Motor neuron (in vitro differentiated cells): Measurements from ENCODE around the gene KCNB1. TPM values are rescaled to one million over a fixed set of nuclear protein-coding genes. Genes with fewer than 3 reads are reported as not detected.
A peak's percentile ranks its signal among the peaks of the same experiment; 100 is the strongest.

Experiments
- ATAC-seq, 8 experiments: fragments of 200-7000 bp; cut with Tn5 transposase; replicated peaks in 6 of 8; 2 replicates each; pipeline ENCODE4 v1.8.0; 2021; ENCODE audit warnings: mild to moderate bottlenecking in 8 of 8, moderate library complexity in 8 of 8
- H3K27ac ChIP-seq, 2 donors: fragments of 250-450 bp; sonication (Bioruptor Pico); 2 replicates each; pipeline ENCODE4 v1.9.0; 2021; ENCODE audit warnings: antibody characterized with exemption in 2 of 2, mild to moderate bottlenecking in 2 of 2, moderate library complexity in 1 of 2
- H3K4me1 ChIP-seq, 2 donors: fragments of 250-450 bp; sonication (Bioruptor Pico); replicated peaks in 1 of 2; 2 replicates each; pipeline ENCODE4 v1.6.1; 2021; ENCODE audit warnings: antibody characterized with exemption in 2 of 2, mild to moderate bottlenecking in 2 of 2, moderate library complexity in 1 of 2
- H3K4me3 ChIP-seq, 5 donors: fragments of 250-450 bp; sonication (Bioruptor Pico); 2 replicates each; pipeline ENCODE4 v1.9.0; 2021; ENCODE audit warnings: antibody characterized with exemption in 5 of 5, mild to moderate bottlenecking in 5 of 5, moderate library complexity in 4 of 5
- WGBS, 10 experiments: fragments of 450-650 bp; shearing (Covaris generic); methylation state at CpG; one replicate each; pipeline ENCODE4 v1.0.0; 2022; 5-methylcytosine and 5-hydroxymethylcytosine counted together
- in situ Hi-C, 9 experiments: fragments of 400-800 bp; cut with MboI; loops; one replicate each; pipeline ENCODE4 v1.15.0; 2021; ENCODE audit warnings: low sequenced_read_pairs in 9 of 9, low pct_unique_long_range_greater_than_20kb in 2 of 9; ENCODE audit not compliant: unreplicated experiment in 9 of 9
- total RNA-seq, 8 experiments: library from RNA; unstranded; fragments of 300-600 nt; gene quantifications; 2 replicates each; pipeline versions ENCODE4 v1.2.3 to v1.2.4, GENCODE V29; 2022

Gene KCNB1
- total RNA-seq: 10 to 100 TPM in 1 of 8 experiments, 1 to 10 TPM in 6, under 1 TPM in 1; 0.58 to 11.5 (median 3.1) TPM

DNA sequence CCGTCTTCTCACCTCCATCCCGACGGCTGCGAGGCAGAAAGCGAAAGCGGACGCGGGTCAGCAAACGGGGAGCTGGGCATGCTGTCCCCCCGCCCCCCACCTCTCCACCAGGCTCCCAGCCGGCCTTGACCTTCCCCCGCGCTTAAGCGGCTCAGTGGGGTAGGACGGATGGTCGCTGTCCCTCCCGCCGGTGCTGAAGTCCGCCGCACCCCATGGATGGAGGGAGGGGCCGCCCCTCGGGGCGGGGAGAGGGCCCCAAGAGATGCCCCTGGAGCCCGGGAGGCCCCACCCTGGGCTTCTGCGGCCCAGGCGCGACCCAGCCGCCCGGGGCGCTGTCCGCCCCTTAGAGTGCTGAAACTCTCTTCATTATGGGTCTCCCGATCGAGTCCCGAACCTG, at the start of gene KCNB1:
Gene KCNB1, minus strand, starts transcription at position 48 of the 397 bp plus-strand sequence. CDS start 188 bp downstream, outside the sequence.
- WGBS, 10 experiments: 0 to 11% (median 6%) methylated on average over 3 to 10 of the region's 34 CpGs; no CpG with 5 or more reads in 4 of the 10 experiments
- H3K27ac ChIP-seq: no peak within 1 kb of the TSS
- peaks cover 0 to 9% of the 10 kb centered on the region in 2 donors for H3K4me1 ChIP-seq
- ATAC-seq: peak; percentile 35 to 70 (median 48)
- in situ Hi-C loops: loop anchor here in 2 of 9 experiments (10.0 to 25.0 kb wide), 2 partner anchors 145 to 148 kb away; no protein-coding TSS in a partner anchor
- H3K4me3 ChIP-seq: peak within 1 kb of the TSS; percentile 41 to 60 (median 48)

DNA sequence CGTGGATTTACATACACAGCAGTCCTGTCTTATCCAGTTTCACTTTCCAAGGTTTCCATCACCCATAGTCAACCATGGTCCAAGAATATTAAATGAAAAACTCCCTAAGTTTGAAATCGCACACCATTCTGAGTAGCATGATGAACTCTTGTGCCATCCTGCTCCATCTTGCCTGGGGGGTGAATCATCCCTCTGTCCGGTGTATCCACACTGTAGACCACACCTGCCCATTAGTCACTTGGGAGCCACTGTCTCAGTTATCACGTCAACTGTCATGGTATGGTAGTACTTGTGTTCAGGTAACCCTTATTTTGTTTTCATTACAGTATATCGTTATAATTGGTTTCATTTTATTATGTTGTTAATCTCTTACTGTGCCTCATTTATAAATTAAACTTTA, 47.0 kb upstream of the KCNB1 start:
- in situ Hi-C loops: no loop called here
- H3K27ac ChIP-seq: no peak overlapping the region
- H3K4me3 ChIP-seq: no peak overlapping the region
- no peak for ATAC-seq
- H3K4me1 ChIP-seq: no peaks in the 10 kb centered on the region
- 20 to 100% (median 78%) methylated on average over 1 to 5 of the region's 5 CpGs for WGBS, 10 experiments

DNA sequence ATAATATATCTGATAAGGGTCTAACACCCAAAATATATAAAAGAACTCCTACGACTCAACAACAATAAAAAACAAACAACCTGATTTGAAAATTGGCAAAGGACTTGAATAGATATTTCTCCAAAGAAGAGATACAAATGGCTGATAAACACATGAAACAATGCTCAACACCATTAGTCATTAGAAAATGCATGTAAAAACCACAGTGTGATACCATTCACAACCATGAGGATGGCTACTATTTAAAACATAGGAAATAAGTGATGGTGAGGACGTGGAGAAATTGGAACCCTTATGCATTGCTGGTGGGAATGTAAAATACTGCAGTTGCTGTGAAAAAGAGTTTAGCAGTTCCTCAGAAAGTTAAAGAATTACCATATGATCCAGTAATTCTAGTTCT, 44.1 kb upstream of the KCNB1 start:
- Histone ChIP-seq H3K4me1 (no peaks in the 10 kb centered on the region), H3K27ac (no peak overlapping the region), H3K4me3 (no peak overlapping the region)
- WGBS, 10 experiments: 39 to 100% (median 73%) methylated on average over 1 to 2 of the region's 2 CpGs
- in situ Hi-C loops: no loop called here
- ATAC-seq: no peak

DNA sequence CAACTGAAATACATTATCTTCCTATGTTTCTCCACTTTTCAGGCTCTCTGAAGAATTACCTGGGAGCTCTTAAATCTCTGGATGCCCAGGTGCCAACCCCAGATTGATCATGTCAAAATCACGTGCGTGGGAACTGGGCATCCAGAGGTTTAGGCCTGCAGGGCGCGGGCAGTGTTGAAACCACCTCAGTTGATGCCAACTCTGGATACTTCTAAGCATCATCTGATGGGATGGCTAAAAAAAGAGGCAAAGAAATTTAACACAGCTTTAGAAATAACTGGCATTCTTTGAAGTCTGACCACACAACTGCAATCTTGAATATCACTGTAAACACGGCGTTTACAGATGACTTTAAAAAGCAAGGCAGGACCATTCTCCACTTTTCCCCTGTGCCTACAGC, 43.6 kb upstream of the KCNB1 start:
- 67 to 100% (median 90%) methylated on average over 2 to 6 of the region's 6 CpGs; no CpG with 5 or more reads in 2 of the 10 experiments for WGBS, 10 experiments
- Histone ChIP-seq H3K27ac (no peak overlapping the region), H3K4me1 (no peaks in the 10 kb centered on the region), H3K4me3 (no peak overlapping the region)
- in situ Hi-C loops: no loop called here
- ATAC-seq: no peak

DNA sequence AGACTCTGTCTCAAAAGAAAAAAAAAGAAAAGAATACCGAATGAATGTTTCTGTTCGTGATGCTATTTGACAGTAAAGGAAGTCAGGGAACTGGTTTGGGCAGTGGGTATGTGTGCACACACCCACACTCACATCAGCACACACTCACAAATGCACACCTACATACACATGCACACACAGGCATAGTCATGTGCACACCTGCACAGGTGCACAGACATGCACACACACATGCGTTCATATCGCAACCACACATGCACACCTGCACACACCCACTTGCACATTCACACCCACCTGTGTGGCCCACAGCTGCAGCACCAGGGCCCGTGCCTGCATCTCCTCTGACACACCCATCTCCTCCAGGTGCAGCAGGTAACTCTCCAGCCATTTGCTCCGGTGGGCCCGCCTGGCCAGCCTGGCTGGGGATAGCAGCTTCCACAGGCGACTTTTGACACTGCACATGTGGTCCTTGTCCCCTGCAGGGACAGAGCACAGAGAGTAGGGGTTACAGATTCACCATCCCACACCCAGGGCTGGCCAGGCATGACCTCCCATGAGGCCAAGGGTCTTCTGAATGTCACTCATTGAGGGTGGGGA, 41.4 kb upstream of the KCNB1 start:
- H3K27ac ChIP-seq: no peak overlapping the region
- 71 to 100% (median 76%) methylated on average over 1 to 5 of the region's 8 CpGs; no CpG with 5 or more reads in 6 of the 10 experiments for WGBS, 10 experiments
- ATAC-seq: no peak
- in situ Hi-C loops: loop anchor here in 5 of 9 experiments (25.0 kb wide), 1 partner anchor 187 kb away; no protein-coding TSS in a partner anchor
- H3K4me3 ChIP-seq: no peak overlapping the region
- no peaks in the 10 kb centered on the region for H3K4me1 ChIP-seq

DNA sequence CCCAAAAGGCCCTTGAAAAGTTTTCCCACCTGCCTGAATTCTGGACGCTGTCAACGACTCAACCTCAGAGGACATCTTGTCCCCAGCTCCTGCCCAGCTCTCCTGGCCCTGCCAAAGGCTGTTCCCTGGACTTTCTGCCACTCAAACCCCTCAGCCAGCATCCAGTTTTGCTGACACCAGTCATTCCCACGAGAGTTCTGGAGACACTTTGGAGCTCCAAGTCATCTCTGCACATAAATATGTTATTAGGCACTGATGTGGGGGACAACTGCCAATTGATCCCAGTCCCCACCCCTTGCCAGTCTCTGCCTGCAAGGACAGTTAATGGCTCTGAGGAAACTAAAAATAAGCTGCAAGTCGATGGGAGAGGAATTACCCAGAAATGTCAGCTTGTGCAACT, 38.9 kb upstream of the KCNB1 start:
- ATAC-seq: no peak
- Histone ChIP-seq H3K4me1 (peaks cover 5 to 6% of the 10 kb centered on the region in 2 donors), H3K27ac (no peak overlapping the region), H3K4me3 (no peak overlapping the region)
- in situ Hi-C loops: loop anchor here in 5 of 9 experiments (25.0 kb wide), 1 partner anchor 184 kb away; no protein-coding TSS in a partner anchor
- 0 to 90% (median 60%) methylated on average over 1 to 4 of the region's 4 CpGs; no CpG with 5 or more reads in 3 of the 10 experiments for WGBS, 10 experiments

DNA sequence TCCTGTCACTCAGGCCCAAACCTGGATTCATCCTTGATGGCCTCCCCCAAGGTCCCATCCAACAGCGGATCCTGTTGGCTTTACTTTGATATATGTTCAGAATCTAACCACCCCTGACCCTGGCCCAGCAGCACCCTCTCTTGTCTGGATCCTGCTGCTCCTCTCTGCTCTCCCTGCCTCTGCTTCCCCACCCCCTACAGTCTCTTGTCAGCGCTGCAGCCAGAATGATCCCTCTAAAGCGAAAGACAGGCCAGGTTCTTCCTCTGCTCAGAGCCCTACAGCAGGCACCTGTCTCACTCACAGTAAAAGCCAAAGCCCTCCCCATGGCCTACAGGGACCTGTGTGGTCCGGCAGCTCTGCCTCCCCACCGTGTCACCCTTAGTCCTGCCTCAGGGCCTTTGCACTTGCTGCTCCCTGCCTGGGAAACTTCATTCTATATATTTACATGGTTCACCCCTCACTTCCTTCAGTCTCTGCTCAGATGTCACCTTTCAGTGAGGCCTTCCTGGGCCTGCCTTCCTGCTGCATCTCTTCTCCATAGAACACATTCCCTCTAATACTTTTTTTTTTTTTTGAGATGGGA, 37.4 kb upstream of the KCNB1 start:
- H3K4me3 ChIP-seq: no peak overlapping the region
- H3K4me1 ChIP-seq: peaks cover 5 to 6% of the 10 kb centered on the region in 2 donors
- WGBS, 10 experiments: 60 to 100% (median 90%) methylated on average over 1 to 4 of the region's 5 CpGs; no CpG with 5 or more reads in 3 of the 10 experiments
- ATAC-seq: no peak
- no peak overlapping the region for H3K27ac ChIP-seq
- in situ Hi-C loops: loop anchor here in 6 of 9 experiments (10.0 to 25.0 kb wide), 2 partner anchors 183 to 185 kb away; no protein-coding TSS in a partner anchor

DNA sequence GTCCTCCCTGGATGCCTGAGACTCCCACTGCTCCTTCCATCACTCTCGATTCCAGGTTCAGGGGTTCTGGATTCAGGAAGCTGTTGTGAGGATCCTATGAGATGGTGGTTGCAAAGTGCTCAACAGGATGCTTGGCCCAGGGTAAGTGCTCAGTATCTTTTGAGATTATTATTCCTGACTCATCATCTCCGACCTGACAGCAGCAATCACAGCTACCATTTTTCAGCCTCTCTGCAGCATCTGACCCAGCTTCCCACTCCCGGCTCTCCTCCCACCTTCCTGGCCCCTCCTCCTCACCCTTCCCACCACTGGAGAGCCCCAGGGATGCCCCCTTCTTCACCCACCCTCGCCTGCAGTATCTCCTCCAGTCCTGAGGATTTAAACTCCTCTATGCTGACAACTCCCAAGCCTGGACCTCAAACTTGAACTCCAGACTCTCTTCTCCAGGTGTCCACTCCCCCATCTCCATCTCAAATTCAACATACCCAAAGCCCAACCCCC, 36.8 kb upstream of the KCNB1 start:
- Histone ChIP-seq H3K4me1 (peaks cover 5 to 6% of the 10 kb centered on the region in 2 donors), H3K27ac (no peak overlapping the region), H3K4me3 (no peak overlapping the region)
- in situ Hi-C loops: loop anchor here in 6 of 9 experiments (10.0 to 25.0 kb wide), 2 partner anchors 182 to 184 kb away; no protein-coding TSS in a partner anchor
- ATAC-seq: no peak
- 41 to 100% (median 63%) methylated on average over 1 to 3 of the region's 4 CpGs; no CpG with 5 or more reads in 7 of the 10 experiments for WGBS, 10 experiments

DNA sequence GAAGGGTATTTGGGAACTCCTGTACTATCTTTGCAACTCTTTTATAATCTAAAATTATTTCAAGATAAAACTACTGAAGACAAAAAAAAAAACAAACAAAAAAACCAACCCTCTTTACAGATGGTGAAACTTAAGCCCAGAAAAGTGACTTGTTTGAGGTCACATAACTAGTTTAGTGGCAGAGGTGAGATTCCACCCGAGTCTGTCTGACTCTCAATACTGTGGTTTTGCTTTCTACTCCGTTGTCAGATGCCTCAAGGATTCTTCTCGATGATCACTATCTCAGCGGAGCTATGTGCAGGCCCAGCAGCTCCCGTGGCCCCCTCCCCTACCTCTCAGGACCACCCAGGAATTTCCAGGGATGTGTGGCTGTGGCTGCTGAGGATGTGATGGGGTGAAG, 36.1 kb upstream of the KCNB1 start:
- 62 to 95% (median 80%) methylated on average over 2 to 4 of the region's 5 CpGs; no CpG with 5 or more reads in 6 of the 10 experiments for WGBS, 10 experiments
- ATAC-seq: no peak
- Histone ChIP-seq H3K4me3 (no peak overlapping the region), H3K4me1 (peaks cover 5 to 6% of the 10 kb centered on the region in 2 donors), H3K27ac (no peak overlapping the region)
- in situ Hi-C loops: loop anchor here in 6 of 9 experiments (10.0 to 25.0 kb wide), 2 partner anchors 181 to 184 kb away; no protein-coding TSS in a partner anchor

DNA sequence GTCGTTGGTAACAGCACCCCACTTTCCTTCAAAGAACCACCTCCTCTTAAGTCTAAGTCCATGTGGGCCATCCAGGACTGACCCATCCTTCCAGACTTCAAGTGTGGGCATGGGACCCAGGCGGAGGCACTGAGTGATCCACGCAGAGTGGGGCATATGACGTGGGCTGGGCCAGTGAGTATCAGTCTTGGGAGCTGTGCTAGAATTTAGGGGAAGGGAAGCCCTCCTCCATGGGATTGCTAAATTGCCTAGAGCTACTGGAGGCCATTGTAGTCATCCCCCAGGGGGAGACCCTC, 35.3 kb upstream of the KCNB1 start:
- Histone ChIP-seq H3K4me1 (peaks cover 5 to 6% of the 10 kb centered on the region in 2 donors), H3K27ac (no peak overlapping the region), H3K4me3 (no peak overlapping the region)
- WGBS, 10 experiments: 82 to 100% (median 90%) methylated on average over 1 to 3 of the region's 4 CpGs; no CpG with 5 or more reads in 5 of the 10 experiments
- ATAC-seq: no peak
- in situ Hi-C loops: loop anchor here in 6 of 9 experiments (10.0 to 25.0 kb wide), 2 partner anchors 180 to 183 kb away; no protein-coding TSS in a partner anchor

DNA sequence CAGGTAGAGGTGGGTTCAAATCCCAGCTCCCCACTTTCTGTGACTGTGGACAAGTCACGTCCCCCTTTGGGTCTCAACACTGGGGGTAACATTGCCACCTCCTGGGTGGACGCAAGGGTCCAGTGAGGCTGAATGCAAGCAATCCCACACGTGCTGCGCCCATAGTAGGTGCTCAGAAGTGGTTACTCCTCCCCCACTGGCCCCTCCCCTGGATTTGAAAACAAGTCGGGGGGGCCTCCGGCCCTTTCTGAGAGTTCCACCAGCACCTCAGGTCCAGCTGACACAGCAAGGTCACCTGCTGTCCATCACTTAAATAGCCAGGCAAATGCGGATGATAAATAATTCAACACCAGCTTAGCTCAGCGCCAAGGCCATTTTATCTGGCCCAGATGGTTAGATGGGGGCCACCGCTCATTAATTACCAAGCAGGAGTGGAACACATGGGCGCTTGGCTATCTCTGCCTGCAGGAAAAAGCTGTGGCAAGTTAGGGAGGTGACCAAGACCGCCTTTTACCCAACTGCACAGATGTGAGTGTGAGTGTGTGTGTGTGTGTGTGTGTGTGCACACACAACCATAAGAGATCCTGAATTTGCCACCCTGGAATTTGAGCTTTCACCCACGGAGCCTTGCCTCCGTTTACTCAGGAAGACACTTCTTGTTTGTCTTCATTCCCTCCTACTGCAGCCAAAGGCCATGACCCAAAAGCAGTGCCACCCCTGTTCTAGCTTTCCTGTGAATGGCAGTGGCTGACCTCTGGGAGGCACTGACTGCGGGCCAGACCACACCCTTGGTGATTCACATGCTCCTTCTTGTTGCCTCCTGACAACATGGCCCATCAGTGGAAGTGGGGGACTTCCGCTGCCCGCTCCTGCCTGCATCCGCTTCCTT, 34.7 kb upstream of the KCNB1 start:
- Histone ChIP-seq H3K4me3 (no peak overlapping the region), H3K27ac (no peak overlapping the region), H3K4me1 (peaks cover 5 to 6% of the 10 kb centered on the region in 2 donors)
- peak in 7 of 8 experiments; percentile 20 to 66 (median 48) for ATAC-seq
- in situ Hi-C loops: loop anchor here in 6 of 9 experiments (10.0 to 25.0 kb wide), 2 partner anchors 180 to 182 kb away; no protein-coding TSS in a partner anchor
- 40 to 100% (median 76%) methylated on average over 1 to 10 of the region's 17 CpGs; no CpG with 5 or more reads in 2 of the 10 experiments for WGBS, 10 experiments

DNA sequence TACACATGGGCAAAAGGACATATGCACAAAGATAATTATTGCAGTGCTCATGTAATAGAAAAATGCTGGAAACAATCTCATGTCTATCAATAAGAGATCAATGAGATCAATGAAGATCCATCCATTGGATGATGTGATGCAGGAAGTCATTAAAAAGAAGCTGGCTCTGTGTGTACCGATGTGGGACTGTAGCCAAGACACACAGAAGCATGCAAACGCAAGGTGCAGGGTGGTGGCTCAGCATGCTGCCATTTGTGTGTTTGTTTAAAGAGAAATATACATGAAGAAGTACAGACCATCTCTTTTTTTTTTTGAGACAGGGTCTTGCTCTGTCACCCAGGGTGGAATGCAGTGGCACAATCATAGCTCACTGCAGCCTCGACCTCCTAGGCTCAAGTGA, 33.1 kb upstream of the KCNB1 start:
- 0 to 100% (median 66%) methylated on average over 1 to 3 of the region's 3 CpGs; no CpG with 5 or more reads in 2 of the 10 experiments for WGBS, 10 experiments
- Histone ChIP-seq H3K4me1 (peaks cover 5 to 6% of the 10 kb centered on the region in 2 donors), H3K27ac (no peak overlapping the region), H3K4me3 (no peak overlapping the region)
- in situ Hi-C loops: loop anchor here in 6 of 9 experiments (10.0 to 25.0 kb wide), 2 partner anchors 178 to 181 kb away; no protein-coding TSS in a partner anchor
- peak in 2 of 8 experiments; percentile 21 to 50 for ATAC-seq
